Amniotic epithelial cell (primary cell): ENCODE results near the gene MIEN1.
A peak's percentile ranks its signal among the peaks of the same experiment; 100 is the strongest.
"Not testable (repeated sequence)": the region's sequence is repeated elsewhere in the genome, so short reads cannot be mapped to it uniquely, and the experiment has no call there.

ENCODE experiments used
- DNase-seq: peaks from one replicate; pipeline ENCODE4 v3.0.0-alpha.2; 2010; ENCODE audit warnings: low read depth

MIEN1 gene, protein sequence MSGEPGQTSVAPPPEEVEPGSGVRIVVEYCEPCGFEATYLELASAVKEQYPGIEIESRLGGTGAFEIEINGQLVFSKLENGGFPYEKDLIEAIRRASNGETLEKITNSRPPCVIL

GRCh38 chr17:39730095-39730921 lies at the start of gene MIEN1:
Gene MIEN1 (minus strand): TSS chr17:39730532. CDS start chr17:39730495, 37 bp downstream.
- DNase-seq = peak; percentile 54

DNA sequence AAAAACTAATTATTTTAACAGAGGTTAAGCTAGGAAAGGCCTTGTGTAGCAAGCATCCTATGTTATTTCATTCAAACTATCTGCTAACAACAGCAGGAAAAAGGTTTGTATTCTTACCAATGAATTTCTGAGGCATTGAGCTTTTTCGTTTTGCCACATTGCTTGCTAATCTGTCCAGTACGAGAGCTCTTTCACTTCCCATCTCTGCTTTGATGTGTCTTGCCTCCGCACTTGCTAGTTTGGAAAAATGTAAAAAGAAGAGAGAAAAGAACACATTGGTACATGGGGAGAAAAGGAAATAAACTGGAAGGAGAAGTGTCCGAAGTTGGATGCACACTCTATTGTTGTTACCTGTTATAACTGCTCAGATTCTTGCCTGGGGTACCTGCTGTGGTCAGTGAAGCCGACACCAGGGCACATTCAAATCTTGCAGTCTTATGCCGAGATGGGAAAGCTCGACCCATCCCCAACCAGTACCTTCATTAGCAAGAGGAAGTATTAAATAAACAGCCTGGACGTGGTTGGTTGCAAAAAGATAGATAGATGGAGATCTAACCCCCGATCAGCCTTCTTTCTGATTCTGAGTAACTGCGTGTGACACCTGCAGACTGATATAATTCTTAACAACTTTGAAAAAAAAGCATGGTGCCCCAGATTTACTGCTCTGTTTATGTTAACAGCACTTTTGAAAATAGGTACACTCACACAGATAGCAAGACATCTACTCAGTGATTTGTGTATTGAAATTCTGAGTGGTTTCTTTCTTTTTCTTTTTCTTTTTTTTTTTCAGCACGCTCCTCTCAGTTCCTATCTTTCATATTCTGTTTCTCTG lies 47.4 kb upstream of the MIEN1 start:
- no peak for DNase-seq

GRCh38 chr17:39776252-39776651 lies 45.9 kb upstream of the MIEN1 start:
- DNase-seq = no peak

- DNase-seq = no peak
Measured at GRCh38 chr17:39775031-39775430, 44.7 kb upstream of the MIEN1 start.

GRCh38 chr17:39774047-39774446 lies 43.7 kb upstream of the MIEN1 start:
- no peak for DNase-seq

DNA sequence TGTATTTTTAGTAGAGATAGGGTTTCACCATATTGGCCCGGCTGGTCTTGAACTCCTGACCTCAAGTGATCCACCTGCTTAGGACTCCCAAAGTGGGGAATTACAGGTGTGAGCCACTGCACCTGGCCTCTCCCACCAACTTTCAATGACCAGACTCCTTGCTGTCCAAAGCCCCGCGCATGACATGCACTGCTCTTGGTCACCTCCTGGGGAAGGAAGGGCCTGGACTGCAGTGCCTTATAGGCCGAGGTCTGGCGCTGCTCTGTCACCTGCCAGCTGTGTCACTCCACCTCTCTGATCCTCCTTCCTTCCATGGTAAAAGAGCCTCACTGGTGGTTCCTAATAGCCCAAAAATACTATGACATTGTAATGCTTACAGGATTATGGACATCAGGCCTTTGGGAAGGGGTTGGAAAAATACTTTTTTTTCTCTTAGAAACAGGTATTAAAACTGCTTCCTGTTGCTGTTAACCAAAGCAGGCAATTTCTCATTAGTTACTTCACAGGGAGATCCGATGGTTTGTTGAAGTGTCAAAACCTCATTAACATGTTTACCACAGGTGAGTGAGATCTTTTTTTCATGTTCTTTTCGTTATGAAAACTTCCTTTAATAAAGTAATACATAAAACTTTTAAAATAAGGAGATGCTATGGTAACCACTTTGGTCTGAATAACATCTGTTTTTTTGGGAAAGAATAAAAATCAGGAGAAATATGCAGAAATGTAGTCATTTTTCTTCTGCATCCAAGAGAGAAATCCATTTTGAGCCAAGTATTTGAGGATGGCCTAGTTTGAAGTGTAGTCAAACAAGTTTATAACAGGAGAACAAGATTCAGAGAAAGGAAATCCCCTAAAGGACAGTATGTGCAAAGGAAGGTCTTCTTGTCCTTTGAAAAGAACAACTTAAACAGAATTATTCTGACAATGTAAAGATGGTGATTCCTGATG lies 42.9 kb upstream of the MIEN1 start:
- no peak for DNase-seq

DNA sequence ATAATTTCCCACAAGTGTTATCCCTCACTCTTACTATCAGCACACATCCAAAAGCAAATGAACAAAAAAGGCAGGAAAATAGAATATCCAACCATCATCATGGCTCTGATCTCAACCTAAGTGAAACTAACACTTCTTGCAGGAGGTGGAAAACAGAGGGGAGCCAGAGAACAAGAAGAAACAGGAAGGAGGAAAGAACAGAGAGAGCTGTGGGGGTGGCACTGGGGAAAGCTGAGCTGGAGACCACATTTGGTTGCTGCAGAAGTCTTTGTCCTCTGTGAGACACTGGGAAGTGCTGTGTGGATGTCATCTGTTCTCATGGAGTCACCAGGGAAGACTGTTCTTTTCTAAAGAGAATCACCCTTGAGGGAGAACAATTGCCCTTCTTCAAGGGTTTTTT lies 42.1 kb upstream of the MIEN1 start:
- DNase-seq = no peak

DNA sequence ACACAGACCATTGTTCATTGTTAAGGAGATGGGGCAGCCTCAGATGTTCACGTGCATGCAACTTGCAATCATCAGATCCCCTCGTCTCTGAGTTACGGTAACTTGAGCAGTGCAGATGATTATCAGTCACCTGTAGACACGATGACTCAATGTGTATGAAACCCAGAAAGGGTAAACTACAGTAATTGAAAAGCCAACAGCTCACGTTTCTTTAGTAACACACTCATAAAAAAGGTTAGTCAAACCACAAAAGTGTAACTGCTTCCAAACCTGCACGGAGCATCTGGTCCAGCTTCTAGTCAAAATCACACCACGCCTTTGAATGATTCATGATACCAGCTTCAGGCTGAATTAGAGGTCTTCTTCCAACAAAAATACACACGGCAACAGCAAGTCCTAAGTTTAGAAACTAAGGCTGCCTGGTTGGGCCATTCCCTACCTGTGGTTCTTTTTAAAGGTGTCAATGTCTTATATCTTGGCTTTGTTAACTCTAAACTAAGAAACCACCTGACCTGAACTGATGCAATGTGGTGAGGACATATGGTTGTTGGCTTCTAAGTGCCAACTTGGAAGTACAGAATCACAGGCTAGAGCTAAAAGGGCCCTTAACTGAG lies 39.7 kb upstream of the MIEN1 start:
- no peak for DNase-seq

DNA sequence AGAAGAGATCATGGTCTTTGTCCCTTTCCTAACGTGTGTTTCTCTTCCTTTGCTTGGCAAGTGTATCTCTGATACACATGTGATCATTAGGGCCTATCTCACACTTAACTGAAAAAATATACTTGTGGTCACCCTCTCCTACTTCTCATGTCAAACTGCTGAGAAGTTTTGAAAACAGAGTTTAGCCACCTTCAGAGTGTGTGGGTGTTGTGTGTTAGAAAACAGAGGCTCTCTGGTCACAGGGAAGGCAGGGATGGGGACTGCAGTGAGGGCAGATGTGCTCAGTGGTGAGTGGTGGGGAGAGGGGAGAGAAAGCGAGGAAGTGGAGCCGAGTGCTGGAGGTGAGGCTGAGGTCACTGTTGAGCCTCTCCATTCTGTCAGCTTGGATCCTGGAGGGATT lies 36.8 kb upstream of the MIEN1 start:
- DNase-seq = no peak

GRCh38 chr17:39765766-39766165 lies 35.4 kb upstream of the MIEN1 start:
- no peak for DNase-seq

GRCh38 chr17:39765175-39765574 lies 34.8 kb upstream of the MIEN1 start:
- DNase-seq = no peak

- not testable (repeated sequence) for DNase-seq
Measured at GRCh38 chr17:39764171-39764570, 33.8 kb upstream of the MIEN1 start.

DNA sequence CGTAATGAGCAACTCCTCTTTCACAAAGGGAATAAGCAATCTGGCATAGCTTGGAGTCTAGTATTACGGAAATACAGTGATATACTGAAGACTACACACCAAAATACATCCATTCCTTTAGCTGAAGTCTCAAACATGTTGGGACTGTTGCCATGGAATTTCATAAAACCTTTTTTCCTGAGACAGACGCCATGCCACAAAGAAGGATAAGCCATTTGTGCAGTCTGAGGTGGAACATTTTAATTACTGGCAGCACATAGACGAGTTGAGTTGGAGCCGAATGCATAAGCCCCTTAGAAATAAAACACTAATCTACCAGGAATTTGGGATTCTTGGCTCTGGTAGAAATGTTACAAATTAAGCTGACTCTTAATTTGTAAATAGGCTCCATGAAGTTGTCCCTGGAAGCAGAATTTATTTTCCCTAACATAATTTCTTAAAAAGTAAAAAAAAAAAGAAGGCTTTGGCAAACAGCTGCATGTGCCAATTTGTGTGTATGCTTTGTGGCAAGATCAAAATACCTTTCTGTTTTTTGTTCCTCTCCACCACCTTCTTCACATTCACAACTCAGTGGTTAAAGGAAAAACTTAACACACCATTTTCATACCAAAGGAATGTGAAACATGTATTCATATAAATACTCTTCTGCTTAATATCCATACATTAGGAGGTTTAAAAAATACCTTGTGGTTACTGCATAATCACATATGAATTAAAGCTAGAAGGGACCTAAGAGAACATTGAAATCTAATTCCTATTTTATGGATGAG lies 32.9 kb upstream of the MIEN1 start:
- DNase-seq = peak; percentile 54

DNA sequence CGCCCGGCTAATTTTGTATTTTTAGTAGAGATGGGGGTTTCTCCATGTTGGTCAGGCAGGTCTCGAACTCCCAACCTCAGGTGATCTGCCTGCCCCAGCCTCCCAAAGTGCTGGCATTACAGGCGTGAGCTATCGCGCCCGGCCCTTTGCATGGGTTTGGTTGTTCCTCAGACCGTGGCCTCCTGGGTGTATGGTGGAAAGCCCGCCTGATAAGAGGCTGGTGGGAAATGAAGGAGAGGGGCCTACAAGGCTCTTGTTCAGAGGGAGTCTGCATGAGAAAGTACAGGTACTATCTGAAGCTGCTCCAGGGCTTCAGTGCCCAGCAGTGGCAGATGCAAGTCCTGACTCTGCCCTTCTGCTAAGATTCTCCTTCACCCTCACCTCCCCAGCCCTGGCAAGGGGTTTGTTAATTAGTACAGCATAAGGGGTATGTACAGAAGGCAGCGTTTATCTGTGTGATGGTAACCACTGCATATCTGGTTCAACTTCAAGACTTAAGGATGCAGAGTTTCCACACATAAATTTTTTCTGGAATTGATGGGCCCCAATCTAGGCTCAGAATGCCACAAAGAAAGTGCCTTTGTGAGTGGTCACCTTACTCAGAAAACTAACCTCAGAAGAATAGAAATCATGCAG lies 31.6 kb upstream of the MIEN1 start:
- DNase-seq = peak; percentile 35

DNA sequence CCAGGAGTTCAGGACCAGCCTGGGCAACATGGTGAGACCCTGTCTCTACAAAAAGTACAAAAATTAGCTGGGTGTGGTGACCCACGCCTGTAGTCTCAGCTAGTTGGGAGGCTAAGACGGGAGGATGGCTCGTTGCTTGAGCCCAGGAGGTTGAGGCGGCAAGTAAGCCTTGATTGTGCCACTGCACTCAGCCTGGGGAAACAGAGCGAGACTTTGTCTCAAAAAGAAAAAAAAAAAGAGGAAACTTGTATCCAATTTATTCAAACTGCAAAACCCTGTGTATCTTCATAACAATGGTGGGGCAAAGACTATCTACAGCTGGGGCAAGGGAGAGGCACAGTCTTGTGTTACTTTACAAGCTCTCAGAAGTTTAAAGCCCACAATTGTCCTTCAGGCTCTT lies 28.9 kb upstream of the MIEN1 start:
- no peak for DNase-seq

DNA sequence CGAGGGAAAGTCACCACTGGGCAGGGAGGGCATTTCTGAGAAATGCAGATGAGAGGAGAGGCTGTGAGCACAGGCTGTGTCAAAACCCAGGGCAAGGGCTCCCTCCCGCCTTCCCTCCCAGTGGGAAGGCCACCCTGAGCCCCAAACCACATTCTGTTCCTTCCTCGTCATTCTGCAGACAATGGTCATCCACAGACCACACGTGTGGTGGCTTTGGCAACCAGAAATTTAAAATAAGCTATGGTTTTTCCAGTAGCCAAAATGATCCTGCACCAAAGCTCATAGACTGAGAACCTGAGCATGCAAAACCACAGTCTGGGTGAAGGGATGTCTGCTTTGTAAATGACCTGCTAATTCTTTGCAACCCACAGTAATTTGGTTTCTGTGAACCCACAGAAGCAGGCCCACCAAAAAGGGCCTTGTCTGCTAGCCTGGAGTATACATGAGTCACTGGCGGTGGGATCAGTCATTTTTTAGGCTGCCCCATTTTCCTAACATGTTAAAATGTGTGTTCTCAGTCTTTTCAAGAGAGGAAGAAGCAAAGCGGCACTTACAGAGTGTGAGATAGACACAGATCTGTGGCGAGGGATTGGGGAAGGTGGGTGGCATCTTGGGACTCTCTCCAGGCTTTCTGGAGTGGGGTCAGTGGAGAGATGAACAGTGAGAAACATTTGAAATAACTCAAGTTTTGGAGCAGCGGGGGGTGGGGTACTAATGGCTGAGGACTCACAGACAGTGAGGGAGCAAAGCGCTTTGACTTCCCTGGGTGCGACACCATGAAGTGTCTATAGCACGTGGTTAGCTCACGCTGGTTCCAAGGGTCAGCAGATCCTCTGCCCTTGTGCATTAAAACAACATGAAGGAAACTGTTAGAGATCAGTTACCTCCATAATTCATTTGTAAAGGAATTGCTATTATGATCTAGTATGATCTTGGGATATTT lies 27.9 kb upstream of the MIEN1 start:
- no peak for DNase-seq

DNA sequence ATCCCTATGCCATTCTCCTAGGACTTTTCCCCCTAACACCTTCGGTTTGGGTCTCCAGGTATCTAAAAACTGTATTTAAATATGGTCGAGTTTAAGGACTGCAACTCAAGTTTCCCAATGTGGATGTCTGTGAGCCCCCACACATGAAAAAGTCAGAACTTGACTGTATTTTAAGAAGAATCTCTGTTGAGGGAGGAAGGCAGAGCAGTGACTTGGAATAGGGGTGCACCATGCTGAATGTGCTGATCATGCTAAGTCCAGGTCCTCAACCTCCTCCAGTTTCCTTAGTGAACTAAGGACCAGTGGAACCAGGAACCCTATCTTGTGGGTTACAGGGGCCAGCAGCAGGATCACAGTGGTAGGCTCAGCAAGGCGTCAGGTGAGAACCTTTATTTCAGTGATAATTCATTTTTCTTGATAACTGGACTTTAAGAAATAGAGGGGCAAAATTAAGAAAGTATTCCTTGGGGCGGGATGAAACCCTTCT lies 26.9 kb upstream of the MIEN1 start:
- no peak for DNase-seq

- no peak for DNase-seq
Measured at GRCh38 chr17:39756380-39757079, 26.2 kb upstream of the MIEN1 start.
